ENCODE data around the gene CHAC1.

CHAC1 gene

GRCh38 chr15:40928821-40929659 is 24.2 kb upstream of the CHAC1 start, which contains the start of gene DLL4:
DLL4 (plus strand) TSS chr15:40929340; CDS start chr15:40929669, 329 bp downstream.
- TF ChIP-seq EZH2phosphoT487 (IDR thresholded peaks at IDR 0.05; ENCODE audit: low read length): no peak
- no peak for TF ChIP-seq EZH2 (optimal IDR thresholded peaks at IDR 0.05; ENCODE audit: low read depth, low read length)
- no peak for TF ChIP-seq CTCF (IDR thresholded peaks at IDR 0.05; ENCODE audit: low read length)
- Histone ChIP-seq H3K79me2 (ENCODE audit: low read length) (no peaks in the 10 kb centered on the region), H2AFZ (ENCODE audit: low read length) (peak within 1 kb of the TSS; percentile 89), H3K9ac (ENCODE audit: low read length) (no peak within 1 kb of the TSS; the same call in 1 of the 2 replicates), H3K27me3 (replicated peaks; ENCODE audit: insufficient read depth, low read length) (peaks cover 51% of the 10 kb centered on the region), H4K20me1 (ENCODE audit: insufficient read depth, low read length) (no peaks in the 10 kb centered on the region), H3K36me3 (replicated peaks; ENCODE audit: insufficient read depth, low read length) (no peaks in the 10 kb centered on the region), H3K9me3 (replicated peaks; ENCODE audit: insufficient read depth, low read length) (no peaks in the 10 kb centered on the region), H3K27ac (ENCODE audit: low read length) (no peak within 1 kb of the TSS), H3K4me2 (ENCODE audit: low read depth, low read length) (peak within 1 kb of the TSS; percentile 100), H3K9me2 (replicated peaks; ENCODE audit: insufficient read depth, low read length) (no peaks in the 10 kb centered on the region), H3K4me3 (ENCODE audit: low read length) (peak within 1 kb of the TSS; percentile 76), H3F3A (ENCODE audit: insufficient read depth, low read length) (peaks cover 8% of the 10 kb centered on the region), H3K4me1 (ENCODE audit: low read length) (0 out of 2 replicates have a peak, but pooled peaks cover 10% of the 10 kb centered on the region)
- DNase-seq: peak; percentile 81

- Histone ChIP-seq H3K4me2 (ENCODE audit: low read depth, low read length) (peak overlapping the region; percentile 100), H3K9me2 (replicated peaks; ENCODE audit: insufficient read depth, low read length) (no peaks in the 10 kb centered on the region)
Measured at GRCh38 chr15:40929660-40930429, 23.4 kb upstream of the CHAC1 start.

More at GRCh38 chr15:40929660-40930429, 23.4 kb upstream of the CHAC1 start:
- Histone ChIP-seq H3K4me3 (ENCODE audit: low read length) (peak overlapping the region; percentile 76), H3K4me1 (ENCODE audit: low read length) (0 out of 2 replicates have a peak, but pooled peaks cover 10% of the 10 kb centered on the region), H3K9ac (ENCODE audit: low read length) (no peak overlapping the region), H3K9me3 (replicated peaks; ENCODE audit: insufficient read depth, low read length) (no peaks in the 10 kb centered on the region), H3K27ac (ENCODE audit: low read length) (no peak overlapping the region), H3K36me3 (replicated peaks; ENCODE audit: insufficient read depth, low read length) (no peaks in the 10 kb centered on the region), H4K20me1 (ENCODE audit: insufficient read depth, low read length) (no peaks in the 10 kb centered on the region), H3K79me2 (ENCODE audit: low read length) (no peaks in the 10 kb centered on the region), H3F3A (ENCODE audit: insufficient read depth, low read length) (peaks cover 8% of the 10 kb centered on the region), H3K27me3 (replicated peaks; ENCODE audit: insufficient read depth, low read length) (peaks cover 51% of the 10 kb centered on the region), H2AFZ (ENCODE audit: low read length) (peak overlapping the region; percentile 89)
- no peak for TF ChIP-seq EZH2 (optimal IDR thresholded peaks at IDR 0.05; ENCODE audit: low read depth, low read length)
- no peak for TF ChIP-seq EZH2phosphoT487 (IDR thresholded peaks at IDR 0.05; ENCODE audit: low read length)
- no peak for TF ChIP-seq CTCF (IDR thresholded peaks at IDR 0.05; ENCODE audit: low read length)
- no peak for DNase-seq
